Activated CD8-positive, alpha-beta memory T cell treated with anti-CD3 and anti-CD28 coated beads, Interleukin-2, amount 10 ng/mL, durations not matched to agents 7 days and 5 days (primary cell): ENCODE results near the gene ATP6V0C. TPM values are rescaled to one million over a fixed set of nuclear protein-coding genes. Genes with fewer than 3 reads are reported as not detected.

Experiments
- ATAC-seq: fragments of 150-1000 bp; cut with Tn5 transposase; one replicate; pipeline ENCODE4 v1.10.0; 2021; ENCODE audit warnings: moderate library complexity
- CTCF ChIA-PET: fragments of 350-600 bp; sonication (Branson Sonifier 250); formaldehyde crosslinking; loops from one replicate; lab custom pipeline; 2021; ENCODE audit warnings: antibody characterized with exemption; lab: Charles Lee
- DNase-seq: peaks from one replicate; pipeline ENCODE4 v3.0.0-alpha.2; 2020
- H3K27ac Mint-ChIP-seq: one replicate; pipeline ENCODE4 v1.8.0; 2021; ENCODE audit warnings: mild to moderate bottlenecking, mixed read lengths
- H3K27me3 Mint-ChIP-seq: one replicate; pipeline ENCODE4 v1.8.0; 2021; ENCODE audit warnings: mixed read lengths
- H3K36me3 Mint-ChIP-seq: one replicate; pipeline ENCODE4 v1.8.0; 2021; ENCODE audit warnings: mild to moderate bottlenecking, mixed read lengths
- H3K4me1 Mint-ChIP-seq: one replicate; pipeline ENCODE4 v1.8.0; 2021; ENCODE audit warnings: mixed read lengths
- H3K4me3 Mint-ChIP-seq: one replicate; pipeline ENCODE4 v1.8.0; 2021; ENCODE audit warnings: mild to moderate bottlenecking, moderate library complexity, mixed read lengths
- H3K9me3 Mint-ChIP-seq: one replicate; pipeline ENCODE4 v1.8.0; 2022; ENCODE audit warnings: low read depth, mixed read lengths
- total RNA-seq, 2 experiments: library from RNA; stranded (reverse); gene quantifications; one replicate each; pipeline ENCODE4 v1.2.3, GENCODE V29; 2021

ATP6V0C gene
- total RNA-seq, result 100 to 1,000 TPM; 104 to 121 TPM

- Mint-ChIP-seq H3K36me3 (peaks cover 4% of the 10 kb centered on the region), H3K9me3 (no peaks in the 10 kb centered on the region), H3K27ac (peak within 1 kb of the TSS; percentile 97), H3K27me3 (no peaks in the 10 kb centered on the region), H3K4me3 (peak within 1 kb of the TSS; percentile 90), H3K4me1 (peaks cover 49% of the 10 kb centered on the region)
- CTCF ChIA-PET, result interaction anchor here (0.6 to 2.4 kb wide), 7 partner anchors 10 to 413 kb away, joined by 3 to 13 read pairs (median 3); partner anchors contain the start of gene CCNF
- ATAC-seq, result peak; percentile 89
- peak; percentile 93 for DNase-seq
These were observed at the start of gene ATP6V0C for GRCh38 chr16:2513405-2514332. ATP6V0C (plus strand) TSS chr16:2513952; CDS start chr16:2514104, 152 bp downstream.

DNA sequence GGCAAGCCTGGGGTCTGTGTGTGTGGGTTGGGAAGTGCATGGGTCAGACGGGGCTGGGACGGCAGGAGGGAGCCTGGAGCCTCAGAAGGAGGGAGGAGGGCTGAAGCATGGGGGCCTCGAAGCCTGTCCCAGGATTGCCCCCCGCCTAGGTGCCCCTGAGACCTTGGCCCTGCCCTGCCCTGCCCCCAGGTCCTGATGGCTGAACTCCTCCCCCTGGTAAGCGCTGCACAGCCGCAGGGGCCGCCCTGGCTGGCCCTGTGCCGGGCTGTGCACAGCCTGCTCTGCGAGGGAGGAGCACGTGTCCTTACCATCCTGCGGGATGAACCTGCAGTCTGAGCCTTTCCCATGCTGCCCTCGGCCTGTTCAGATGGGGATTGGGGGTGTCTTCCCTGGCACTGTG, 49.4 kb upstream of the ATP6V0C start:
- ATAC-seq, result no peak
- Mint-ChIP-seq H3K9me3 (no peaks in the 10 kb centered on the region), H3K27me3 (peaks cover 20% of the 10 kb centered on the region), H3K4me3 (no peak overlapping the region), H3K36me3 (no peaks in the 10 kb centered on the region), H3K27ac (no peak overlapping the region), H3K4me1 (peaks cover 18% of the 10 kb centered on the region)
- no peak for DNase-seq
- CTCF ChIA-PET, result interaction anchor here (1.0 to 1.4 kb wide), 2 partner anchors 10 to 37 kb away, joined by 3 to 4 read pairs; no protein-coding TSS in a partner anchor

DNA sequence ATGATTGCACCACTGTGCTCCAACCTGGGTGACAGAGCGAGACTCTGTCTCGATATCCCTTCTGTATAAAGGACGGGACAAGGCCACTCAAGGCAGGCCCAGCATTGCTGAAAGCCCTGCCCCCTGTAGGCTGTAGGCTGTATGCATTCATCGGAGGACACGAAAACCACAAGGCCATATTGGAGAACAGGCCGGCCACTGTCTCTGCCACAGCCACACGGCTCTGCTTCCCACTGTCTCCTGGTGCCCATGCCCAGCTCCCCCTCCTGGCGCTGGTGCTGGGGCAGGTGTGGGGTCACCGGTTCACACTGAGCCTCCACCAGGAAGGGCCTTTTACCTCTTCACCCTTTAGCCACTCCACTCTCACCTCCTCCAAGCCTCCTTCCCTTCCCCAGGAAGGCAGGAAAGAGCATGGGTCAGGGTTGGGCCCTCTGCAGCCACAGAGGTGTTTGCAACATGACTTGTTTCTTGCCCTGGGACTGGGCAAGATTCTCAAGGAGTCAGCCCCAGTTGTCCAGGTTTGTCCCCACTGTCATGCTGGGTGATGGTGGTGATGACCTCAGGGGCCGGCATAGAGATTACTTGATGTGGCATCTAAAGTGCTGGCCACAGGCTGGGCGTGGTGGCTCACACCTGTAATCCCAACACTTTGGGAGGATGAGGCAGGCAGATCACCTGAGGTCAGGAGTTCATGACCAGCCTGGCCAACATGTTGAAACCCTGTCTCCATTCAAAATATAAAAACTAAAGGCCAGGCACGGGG, 47.9 kb upstream of the ATP6V0C start:
- ATAC-seq (no peak), DNase-seq (no peak)
- peaks cover 35% of the 10 kb centered on the region for H3K27me3 Mint-ChIP-seq
- no peak overlapping the region for H3K27ac Mint-ChIP-seq
- H3K4me1 Mint-ChIP-seq, result peaks cover 12% of the 10 kb centered on the region
- H3K36me3 Mint-ChIP-seq, result no peaks in the 10 kb centered on the region
- no peaks in the 10 kb centered on the region for H3K9me3 Mint-ChIP-seq
- CTCF ChIA-PET, result no interaction called here
- no peak overlapping the region for H3K4me3 Mint-ChIP-seq

DNA sequence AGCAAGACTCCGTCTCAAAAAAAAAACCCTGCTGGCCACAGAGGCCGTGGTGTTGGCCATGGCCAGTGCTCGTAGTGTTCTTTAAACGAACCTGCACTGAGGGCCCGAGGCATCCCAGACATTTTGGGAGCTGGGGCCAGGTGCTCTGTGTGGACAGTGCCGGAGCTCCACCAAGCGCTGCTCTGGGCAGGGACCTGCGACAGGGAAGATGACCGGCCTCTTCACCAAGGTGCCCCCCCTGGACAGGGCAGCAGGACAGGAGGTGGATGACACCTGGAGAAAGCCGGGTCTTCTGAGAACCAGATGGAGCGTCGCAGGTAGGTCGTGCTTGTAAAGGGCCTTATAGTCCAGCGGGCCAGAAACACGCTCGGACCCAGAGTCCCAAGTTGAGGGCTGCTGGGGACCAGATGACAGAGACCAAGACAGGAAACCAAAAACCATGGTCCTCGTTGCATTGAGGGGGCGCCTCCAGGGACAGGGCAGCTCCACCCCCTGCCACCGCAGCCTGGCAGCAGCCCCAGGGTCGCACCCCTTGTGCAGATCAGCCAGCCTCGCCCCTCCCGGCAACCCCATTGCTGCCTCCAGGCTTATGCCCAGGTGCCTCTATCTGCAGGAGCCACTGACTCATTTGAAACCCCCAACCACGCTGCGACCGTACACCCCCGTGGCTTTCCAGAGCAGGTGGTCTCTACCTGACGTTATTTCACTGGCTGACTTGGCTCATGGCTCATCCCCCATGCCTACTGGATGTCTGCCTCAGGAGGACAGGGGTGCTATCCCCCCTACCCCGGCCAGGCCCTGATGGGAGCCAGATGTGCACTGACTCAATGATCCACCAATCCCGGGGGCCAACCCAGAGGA, 46.9 kb upstream of the ATP6V0C start:
- Mint-ChIP-seq H3K27ac (no peak overlapping the region), H3K36me3 (no peaks in the 10 kb centered on the region), H3K4me3 (no peak overlapping the region)

DNA sequence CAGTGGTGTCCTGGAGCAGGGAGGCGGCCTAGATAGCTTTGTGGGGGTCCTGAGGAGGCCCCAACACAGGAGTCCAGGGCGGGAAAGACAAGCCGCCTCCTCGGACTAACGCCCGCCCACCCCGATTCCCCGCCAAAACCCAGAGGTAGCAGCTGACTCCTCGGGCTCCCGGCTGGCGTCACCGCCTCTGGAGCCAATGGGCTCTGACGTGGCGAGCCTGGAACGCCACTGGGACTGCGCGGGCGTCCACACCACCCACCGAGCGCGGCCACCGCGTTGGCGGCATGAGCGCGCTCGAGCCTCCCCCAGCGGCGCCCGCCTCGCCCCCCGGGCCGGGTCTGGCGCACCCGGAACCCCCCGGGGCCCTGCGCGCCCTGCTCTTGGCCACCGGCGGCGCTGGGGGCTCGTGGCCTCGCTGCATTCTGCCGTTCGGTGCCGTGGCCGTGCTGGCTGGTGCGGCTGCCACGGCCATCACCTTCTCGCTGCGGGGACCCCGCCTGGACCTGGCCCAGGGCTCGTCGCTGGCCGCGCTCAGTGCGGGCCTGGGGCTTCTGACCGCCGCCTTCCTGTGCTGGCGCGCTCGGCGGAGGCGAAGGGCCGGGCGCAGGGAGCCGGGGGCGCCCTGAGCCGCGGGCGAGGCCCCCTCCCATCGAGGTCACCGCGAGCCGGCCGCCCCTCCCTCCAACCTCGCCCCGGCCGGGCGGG, 46.1 kb upstream of the ATP6V0C start:
- ATAC-seq (peak; percentile 24), DNase-seq (no peak)
- Mint-ChIP-seq H3K4me1 (peaks cover 8% of the 10 kb centered on the region), H3K9me3 (no peaks in the 10 kb centered on the region), H3K27me3 (peaks cover 43% of the 10 kb centered on the region), H3K4me3 (no peak overlapping the region), H3K36me3 (no peaks in the 10 kb centered on the region), H3K27ac (no peak overlapping the region)
- CTCF ChIA-PET, result interaction anchor here (0.7 to 2.6 kb wide), 4 partner anchors 8 to 46 kb away, joined by 3 to 9 read pairs (median 4); partner anchors contain the start of genes ATP6V0C and TEDC2

More for the DNA sequence above, 46.9 kb upstream of the ATP6V0C start:
- DNase-seq, result no peak
- no peak for ATAC-seq
- no peaks in the 10 kb centered on the region for H3K9me3 Mint-ChIP-seq
- H3K27me3 Mint-ChIP-seq, result peaks cover 36% of the 10 kb centered on the region
- CTCF ChIA-PET, result no interaction called here
- H3K4me1 Mint-ChIP-seq, result peaks cover 8% of the 10 kb centered on the region

DNA sequence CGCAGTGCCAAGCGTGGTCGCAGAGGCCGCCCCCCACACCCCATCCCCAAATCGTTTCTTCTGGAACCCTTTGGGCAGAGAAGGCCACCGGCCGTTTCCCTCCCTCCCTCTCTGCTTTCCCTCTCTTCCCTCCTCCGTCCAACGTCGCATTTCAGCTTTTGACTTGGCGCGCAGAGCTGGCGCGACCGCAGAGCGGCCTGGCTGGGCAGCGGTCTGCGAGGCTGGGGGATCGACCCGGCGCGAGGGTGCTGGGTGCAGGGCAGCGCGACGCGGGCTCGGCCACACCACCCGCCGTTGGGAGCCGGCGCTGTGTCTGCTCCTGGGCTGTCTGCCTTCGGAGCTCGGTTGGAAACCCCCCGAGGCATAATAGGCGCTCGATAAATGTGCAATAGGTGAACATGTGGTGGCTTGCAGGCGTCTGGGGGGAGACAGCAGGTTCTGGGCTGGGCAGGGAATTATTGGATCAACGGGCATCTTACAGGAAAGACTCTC, 45.5 kb upstream of the ATP6V0C start:
- Mint-ChIP-seq H3K36me3 (no peaks in the 10 kb centered on the region), H3K27ac (no peak overlapping the region), H3K27me3 (peaks cover 49% of the 10 kb centered on the region), H3K9me3 (no peaks in the 10 kb centered on the region), H3K4me3 (no peak overlapping the region), H3K4me1 (peaks cover 8% of the 10 kb centered on the region)
- ATAC-seq (peak; percentile 14), DNase-seq (no peak)
- CTCF ChIA-PET, result interaction anchor here (0.6 to 2.6 kb wide), 6 partner anchors 8 to 47 kb away, joined by 3 to 9 read pairs (median 3); partner anchors contain the start of genes ATP6V0C and TEDC2

- CTCF ChIA-PET, result interaction anchor here (0.6 to 2.6 kb wide), 6 partner anchors 9 to 48 kb away, joined by 3 to 9 read pairs (median 3); partner anchors contain the start of genes ATP6V0C and TEDC2
- H3K36me3 Mint-ChIP-seq, result no peaks in the 10 kb centered on the region
- H3K27ac Mint-ChIP-seq, result no peak overlapping the region
- ATAC-seq (no peak), DNase-seq (no peak)
- H3K4me3 Mint-ChIP-seq, result no peak overlapping the region
- peaks cover 51% of the 10 kb centered on the region for H3K27me3 Mint-ChIP-seq
- no peaks in the 10 kb centered on the region for H3K9me3 Mint-ChIP-seq
- peaks cover 10% of the 10 kb centered on the region for H3K4me1 Mint-ChIP-seq
These were observed 44.9 kb upstream of the ATP6V0C start for GRCh38 chr16:2468725-2469398.

- Mint-ChIP-seq H3K36me3 (no peaks in the 10 kb centered on the region), H3K27me3 (peaks cover 51% of the 10 kb centered on the region)
These were observed 44.1 kb upstream of the ATP6V0C start for GRCh38 chr16:2469399-2470233.

GRCh38 chr16:2470234-2470601, 43.5 kb upstream of the ATP6V0C start:
- CTCF ChIA-PET, result interaction anchor here (1.0 to 2.6 kb wide), 4 partner anchors 16 to 330 kb away, joined by 3 to 9 read pairs (median 4); no protein-coding TSS in a partner anchor
- H3K27ac Mint-ChIP-seq, result no peak overlapping the region
- H3K4me1 Mint-ChIP-seq, result peaks cover 10% of the 10 kb centered on the region
- H3K36me3 Mint-ChIP-seq, result no peaks in the 10 kb centered on the region
- no peak for DNase-seq
- no peaks in the 10 kb centered on the region for H3K9me3 Mint-ChIP-seq
- H3K4me3 Mint-ChIP-seq, result no peak overlapping the region
- ATAC-seq, result no peak
- H3K27me3 Mint-ChIP-seq, result peaks cover 51% of the 10 kb centered on the region

More at GRCh38 chr16:2469399-2470233, 44.1 kb upstream of the ATP6V0C start:
- Mint-ChIP-seq H3K9me3 (no peaks in the 10 kb centered on the region), H3K27ac (no peak overlapping the region), H3K4me1 (peaks cover 10% of the 10 kb centered on the region), H3K4me3 (no peak overlapping the region)
- ATAC-seq, result no peak
- CTCF ChIA-PET, result interaction anchor here (1.0 to 2.6 kb wide), 5 partner anchors 11 to 330 kb away, joined by 3 to 9 read pairs (median 3); no protein-coding TSS in a partner anchor
- DNase-seq, result no peak

DNA sequence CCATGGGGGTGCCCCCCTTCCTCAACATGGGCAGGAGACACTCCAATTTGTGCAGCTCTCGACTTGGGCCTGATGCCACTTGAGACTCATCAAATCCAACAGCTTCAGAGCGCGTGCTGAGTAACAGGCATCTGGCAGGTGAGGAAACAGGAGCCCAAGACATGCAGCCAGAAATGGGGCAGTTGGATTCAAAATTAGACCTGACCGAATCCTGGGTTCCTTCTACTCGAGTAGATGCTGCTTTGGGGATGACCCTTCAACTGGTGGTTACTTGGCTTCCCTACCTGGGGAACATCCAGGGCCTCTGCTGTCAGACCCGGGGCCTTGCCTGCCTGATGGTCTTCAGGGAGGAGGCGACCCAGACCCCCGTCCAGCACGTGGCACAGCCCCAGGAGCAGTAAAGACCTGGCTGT, 43.1 kb upstream of the ATP6V0C start:
- no peak overlapping the region for H3K4me3 Mint-ChIP-seq
- peaks cover 10% of the 10 kb centered on the region for H3K4me1 Mint-ChIP-seq
- peaks cover 51% of the 10 kb centered on the region for H3K27me3 Mint-ChIP-seq
- ATAC-seq (no peak), DNase-seq (no peak)
- H3K36me3 Mint-ChIP-seq, result no peaks in the 10 kb centered on the region
- H3K27ac Mint-ChIP-seq, result no peak overlapping the region
- CTCF ChIA-PET, result interaction anchor here (1.0 to 2.6 kb wide), 3 partner anchors 31 to 331 kb away, joined by 3 to 9 read pairs (median 3); no protein-coding TSS in a partner anchor
- no peaks in the 10 kb centered on the region for H3K9me3 Mint-ChIP-seq
